K562 (cell line): ENCODE measurements around the gene KCNIP2. TPM values are rescaled to one million over a fixed set of nuclear protein-coding genes. Genes with fewer than 3 reads are reported as not detected.

Experiments
- ATAC-seq: fragments of 200-7000 bp; cut with Tn5 transposase; 3 replicates; pipeline ENCODE4 v1.9.1; 2020; ENCODE audit warnings: moderate library complexity
- BruUV-seq: library from RNA; stranded (reverse); fragments of 400-500 nt; replicated peaks from 2 replicates; lab custom pipeline; 2021; lab: Mats Ljungman, UMichigan
- CTCF ChIA-PET: fragments of 300-600 bp; formaldehyde crosslinking; extraction: SDS; loops from one replicate; lab custom pipeline; 2021; ENCODE audit warnings: low intra/inter-chr PET ratio; lab: Yijun Ruan, JAX
- POLR2A ChIA-PET: fragments of 300-600, 350-650 bp; sonication (Branson Sonifier 250); formaldehyde crosslinking; extraction: SDS; loops from one replicate; lab custom pipeline; 2021; ENCODE audit warnings: antibody characterized with exemption, inconsistent platforms; lab: Yijun Ruan, JAX
- DNase-seq, 4 experiments: peaks; one replicate each; pipeline versions ENCODE4 v3.0.0 to v3.0.0-alpha.2; 2011 to 2018; ENCODE audit warnings: low spot score in 3 of 4, mixed read lengths in 3 of 4; ENCODE audit errors: extremely low read depth in 1 of 4
- FAIRE-seq: peaks from 2 replicates; lab custom pipeline; 2011; peaks lifted over from hg19 to GRCh38; lab: Jason Lieb, UNC
- H2AFZ ChIP-seq: 2 replicates; pipeline ENCODE4 v1.6.0; 2011; ENCODE audit warnings: low read depth, low read length, control low read depth, inconsistent platforms
- H3K27ac ChIP-seq: fragments of 200-600 bp; 3 replicates; pipeline ENCODE4 v1.8.0; 2011; ENCODE audit warnings: low read depth, mild to moderate bottlenecking, control low read depth, inconsistent platforms, low read length, moderate library complexity, mixed read lengths; ENCODE audit errors: extremely low read depth
- H3K27me3 ChIP-seq, 2 experiments: fragments of 300-600 bp in 1 of 2; 2 replicates in 1 of 2; 3 replicates in 1 of 2; pipeline versions ENCODE4 v1.6.0 to v1.8.0; 2011; ENCODE audit warnings: inconsistent platforms in 2 of 2, low read length in 2 of 2, mild to moderate bottlenecking in 1 of 2, mixed read lengths in 1 of 2, moderate library complexity in 1 of 2; ENCODE audit not compliant: control insufficient read depth in 2 of 2, insufficient read depth in 2 of 2
- H3K36me3 ChIP-seq: fragments of 300-600 bp; 3 replicates; pipeline ENCODE4 v1.8.0; 2011; ENCODE audit warnings: mild to moderate bottlenecking, low read length, inconsistent platforms; ENCODE audit not compliant: control insufficient read depth, insufficient read depth
- H3K4me1 ChIP-seq, 2 experiments: fragments of 200-600 bp in 1 of 2; replicated peaks in 1 of 2; 2 replicates in 1 of 2; 3 replicates in 1 of 2; pipeline versions ENCODE4 v1.5.1 to v1.8.0; 2011; ENCODE audit warnings: inconsistent platforms in 2 of 2, low read length in 2 of 2, mild to moderate bottlenecking in 1 of 2, mixed read lengths in 1 of 2, moderate library complexity in 1 of 2; ENCODE audit not compliant: control insufficient read depth in 2 of 2, insufficient read depth in 2 of 2
- H3K4me2 ChIP-seq: 2 replicates; pipeline ENCODE4 v1.6.1; 2011; ENCODE audit warnings: low read length, control low read depth, inconsistent platforms, mixed read lengths; ENCODE audit not compliant: insufficient read depth
- H3K4me3 ChIP-seq: fragments of 200-600 bp; sonication (generic), shearing (Covaris generic); 2 replicates; pipeline ENCODE4 v1.5.1; 2016; ENCODE audit warnings: control low read depth, inconsistent platforms
- H3K79me2 ChIP-seq: fragments of 200-600 bp; 3 replicates; pipeline ENCODE4 v1.8.0; 2011; ENCODE audit warnings: low read length, inconsistent platforms; ENCODE audit not compliant: control insufficient read depth, insufficient read depth
- H3K9ac ChIP-seq, 2 experiments: 2 replicates each; pipeline versions ENCODE4 v1.6.0 to v1.6.1; 2011; ENCODE audit warnings: low read depth in 2 of 2, low read length in 2 of 2, control low read depth in 1 of 2, inconsistent platforms in 1 of 2, mild to moderate bottlenecking in 1 of 2, mixed read lengths in 1 of 2; ENCODE audit not compliant: insufficient read depth in 1 of 2
- H3K9me1 ChIP-seq: one replicate; pipeline ENCODE4 v1.6.0; 2011; ENCODE audit warnings: inconsistent platforms, mild to moderate bottlenecking, low read length, moderate library complexity; ENCODE audit not compliant: control insufficient read depth, insufficient read depth
- H3K9me3 ChIP-seq: replicated peaks from 2 replicates; pipeline ENCODE4 v1.5.1; 2011; ENCODE audit warnings: low read depth, low read length, inconsistent platforms; ENCODE audit not compliant: control insufficient read depth, insufficient read depth
- H4K20me1 ChIP-seq: replicated peaks from 2 replicates; pipeline ENCODE4 v1.6.1; 2011; ENCODE audit warnings: low read length, inconsistent platforms, mixed read lengths; ENCODE audit not compliant: control insufficient read depth, insufficient read depth
- ATF7 ChIP-seq: fragments of 450-650 bp; IDR thresholded peaks from 2 replicates; pipeline ENCODE4 v1.7.1; 2014; ENCODE audit warnings: mild to moderate bottlenecking, moderate library complexity
- EHMT2 ChIP-seq: fragments of 450-650 bp; IDR thresholded peaks from 2 replicates; pipeline ENCODE4 v1.6.1; 2018; ENCODE audit warnings: antibody characterized with exemption
- MTA3 ChIP-seq: fragments of 450-650 bp; formaldehyde crosslinking; IDR thresholded peaks from 2 replicates; pipeline ENCODE4 v1.6.1; 2017; ENCODE audit warnings: mild to moderate bottlenecking, borderline replicate concordance
- SIX5 ChIP-seq, 2 experiments: IDR thresholded peaks; 2 replicates each; pipeline ENCODE4 v1.6.1; 2011; ENCODE audit warnings: low read length in 2 of 2, borderline replicate concordance in 1 of 2, low read depth in 1 of 2, mild to moderate bottlenecking in 1 of 2, moderate library complexity in 1 of 2; ENCODE audit not compliant: insufficient read depth in 1 of 2
- TAF1 ChIP-seq: IDR thresholded peaks from 2 replicates; pipeline ENCODE4 v1.6.1; 2011; ENCODE audit warnings: mild to moderate bottlenecking, low read length, moderate library complexity; ENCODE audit not compliant: insufficient read depth, control insufficient read depth, severe bottlenecking; ENCODE audit errors: extremely low read depth
- TARDBP ChIP-seq: fragments of 450-650 bp; IDR thresholded peaks from 2 replicates; pipeline ENCODE4 v1.6.1; 2016
- ZFP30 ChIP-seq: fragments of 250-450 bp; sonication (Bioruptor Pico); IDR thresholded peaks from 2 replicates; pipeline ENCODE4 v1.8.0; 2022; ENCODE audit warnings: moderate library complexity, mild to moderate bottlenecking, inconsistent platforms, borderline replicate concordance
- WGBS: fragments of 100-300 bp; shearing (Covaris generic); methylation state at CpG from one replicate; pipeline ENCODE4 v1.1.6; 2016; ENCODE audit warnings: low coverage, mixed read lengths; ENCODE audit not compliant: insufficient coverage; ENCODE audit errors: missing lambda C conversion rate; 5-methylcytosine and 5-hydroxymethylcytosine counted together
- in situ Hi-C: fragments of 300-500 bp; cut with MboI; formaldehyde crosslinking; loops from 4 replicates; pipeline ENCODE4 v1.15.0; 2018; ENCODE audit warnings: inconsistent platforms, mixed read lengths
- intact Hi-C: fragments of 100-400 bp; cut with micrococcal nuclease; formaldehyde crosslinking; loops from 2 replicates; pipeline ENCODE4 v1.14.2; 2022
- polyA plus RNA-seq, 8 experiments: library from polyadenylated mRNA; depleted of rRNA in 4 of 8; stranded (reverse) in 5 of 8; unstranded in 3 of 8; fragments of >200 nt; fragmentation: Nextera tagmentation in 2 of 8; fragmentation: Illumina TruSeq in 1 of 8; extraction: Ambion mirVana in 2 of 8; extraction: Trizol in 1 of 8; gene quantifications; 2 replicates each; pipeline versions ENCODE4 v1.2.1 to v1.2.3, GENCODE V29; 2011 to 2014; ENCODE audit warnings: inconsistent platforms in 1 of 8, missing spikeins in 1 of 8
- total RNA-seq, 7 experiments: library from RNA; depleted of rRNA in 6 of 7; stranded (reverse); fragments of >200 nt in 6 of 7; fragmentation: Illumina TruSeq in 2 of 7; extraction: Trizol in 2 of 7; gene quantifications; 2 replicates each; pipeline versions ENCODE4 v1.2.1 to v1.2.3, GENCODE V29; 2011 to 2021; ENCODE audit warnings: low replicate concordance in 1 of 7
- TF ChIP-seq, protein P1 (sequence below), 2 experiments: fragments of 450-650 bp; formaldehyde crosslinking in 1 of 2; IDR thresholded peaks; 2 replicates each; pipeline versions ENCODE4 v1.4.0 to v1.6.1; 2014 to 2020; ENCODE audit warnings: mild to moderate bottlenecking in 2 of 2, borderline replicate concordance in 1 of 2, low read depth in 1 of 2
- TF ChIP-seq, protein P2 (sequence below), 2 experiments: IDR thresholded peaks; 2 replicates each; pipeline ENCODE4 v1.6.1; 2012; ENCODE audit warnings: improper control_type of control experiment in 2 of 2, low read depth in 2 of 2, low read length in 2 of 2, borderline replicate concordance in 1 of 2

KCNIP2 gene
- total and polyA plus RNA-seq, 9 of the 15 experiments (the other 6 are each of a cell fraction or from before 2014, with no cell fraction given): 2.5 to 7.6 (median 4.1) TPM

DNA sequence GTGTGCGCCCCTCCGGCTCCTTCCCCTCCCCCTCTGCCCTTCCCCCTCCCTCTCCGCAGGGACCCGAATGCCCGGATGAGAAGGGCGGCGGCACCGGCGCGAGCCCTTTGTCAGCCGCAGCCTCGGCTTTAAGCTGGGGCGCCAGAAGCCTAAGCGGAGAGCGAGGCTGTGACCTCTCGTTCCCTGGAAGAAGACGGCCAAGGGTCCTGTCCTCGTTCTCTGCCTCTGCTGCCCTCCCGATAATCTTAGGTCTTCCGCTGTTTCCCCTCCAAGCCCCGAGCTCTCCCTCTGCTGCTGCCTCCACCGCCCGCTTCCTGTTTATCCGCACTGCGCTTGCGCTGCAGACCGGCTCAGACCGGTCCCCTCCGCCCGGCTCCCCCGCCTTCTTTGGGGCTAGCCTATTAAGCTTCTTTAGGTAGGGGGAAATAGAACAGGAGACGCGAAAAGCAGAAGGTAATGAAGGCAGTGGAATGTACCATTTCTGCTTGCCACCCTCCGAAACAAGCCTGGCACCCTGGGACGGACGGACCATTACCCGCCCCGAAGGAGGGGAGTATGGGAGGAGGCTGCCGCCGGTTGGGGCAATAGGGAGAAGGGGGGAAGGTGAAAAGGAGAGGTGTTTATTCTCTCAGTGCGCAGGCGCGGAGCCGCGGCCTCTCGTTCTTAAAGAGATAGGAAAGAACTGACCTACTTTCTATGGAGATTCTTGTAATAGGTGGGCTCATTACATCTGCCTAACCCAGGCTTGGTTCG is 25.3 kb downstream of the KCNIP2 start, which contains the start of gene OGA:
Gene OGA, minus strand, starts transcription at position 326 of the 753 bp plus-strand sequence. CDS start 422 bp downstream, outside the sequence.
- Histone ChIP-seq H3K9me1 (no peaks in the 10 kb centered on the region), H3K79me2 (peaks cover 75% of the 10 kb centered on the region), H3K9me3 (no peaks in the 10 kb centered on the region), H3K4me1 (peaks cover 12 to 16% of the 10 kb centered on the region in 2 experiments; a peak in 4 of 5 replicates), H3K27me3 (no peaks in the 10 kb centered on the region), H4K20me1 (peaks cover 35% of the 10 kb centered on the region), H3K4me2 (peak within 1 kb of the TSS; percentile 98), H3K9ac (peak within 1 kb of the TSS; percentile 96 to 100), H3K4me3 (peak within 1 kb of the TSS; percentile 98), H3K27ac (peak within 1 kb of the TSS; percentile 99), H3K36me3 (peaks cover 16% of the 10 kb centered on the region; the same call in 1 of the 3 replicates), H2AFZ (peak within 1 kb of the TSS; percentile 88)
- FAIRE-seq (peak; percentile 91), DNase-seq (peak; percentile 85 to 96 (median 89)), ATAC-seq (peak; percentile 86)
- no TSS peak for BruUV-seq
- CTCF ChIA-PET: interaction anchor here (0.6 kb wide), 1 partner anchor 226 kb away, joined by 3 read pairs; no protein-coding TSS in a partner anchor
- under 1% methylated on average over 40 of the region's 47 CpGs for WGBS
- in situ Hi-C loops (no loop called here), intact Hi-C loops (no loop called here)
- POLR2A ChIA-PET: interaction anchor here (0.5 to 3.9 kb wide), 16 partner anchors 8 to 1555 kb away, joined by 3 to 19 read pairs (median 4); partner anchors contain the start of gene POLL
- TF ChIP-seq SIX5 (IDR thresholded peaks at IDR 0.05; ENCODE audit: borderline replicate concordance in 1 of 2, insufficient read depth in 1 of 2, low read depth in 1 of 2, low read length in 2 of 2): peak in 1 of 2 experiments; percentile 42; a peak in 1 of 4 replicates
- peak; percentile 100 for TF ChIP-seq ATF7
- TF ChIP-seq TARDBP: 0 out of 2 replicates have a peak, but pooled peaks have one; percentile 80
- no peak for TF ChIP-seq EHMT2
- TF ChIP-seq, protein P1, sequence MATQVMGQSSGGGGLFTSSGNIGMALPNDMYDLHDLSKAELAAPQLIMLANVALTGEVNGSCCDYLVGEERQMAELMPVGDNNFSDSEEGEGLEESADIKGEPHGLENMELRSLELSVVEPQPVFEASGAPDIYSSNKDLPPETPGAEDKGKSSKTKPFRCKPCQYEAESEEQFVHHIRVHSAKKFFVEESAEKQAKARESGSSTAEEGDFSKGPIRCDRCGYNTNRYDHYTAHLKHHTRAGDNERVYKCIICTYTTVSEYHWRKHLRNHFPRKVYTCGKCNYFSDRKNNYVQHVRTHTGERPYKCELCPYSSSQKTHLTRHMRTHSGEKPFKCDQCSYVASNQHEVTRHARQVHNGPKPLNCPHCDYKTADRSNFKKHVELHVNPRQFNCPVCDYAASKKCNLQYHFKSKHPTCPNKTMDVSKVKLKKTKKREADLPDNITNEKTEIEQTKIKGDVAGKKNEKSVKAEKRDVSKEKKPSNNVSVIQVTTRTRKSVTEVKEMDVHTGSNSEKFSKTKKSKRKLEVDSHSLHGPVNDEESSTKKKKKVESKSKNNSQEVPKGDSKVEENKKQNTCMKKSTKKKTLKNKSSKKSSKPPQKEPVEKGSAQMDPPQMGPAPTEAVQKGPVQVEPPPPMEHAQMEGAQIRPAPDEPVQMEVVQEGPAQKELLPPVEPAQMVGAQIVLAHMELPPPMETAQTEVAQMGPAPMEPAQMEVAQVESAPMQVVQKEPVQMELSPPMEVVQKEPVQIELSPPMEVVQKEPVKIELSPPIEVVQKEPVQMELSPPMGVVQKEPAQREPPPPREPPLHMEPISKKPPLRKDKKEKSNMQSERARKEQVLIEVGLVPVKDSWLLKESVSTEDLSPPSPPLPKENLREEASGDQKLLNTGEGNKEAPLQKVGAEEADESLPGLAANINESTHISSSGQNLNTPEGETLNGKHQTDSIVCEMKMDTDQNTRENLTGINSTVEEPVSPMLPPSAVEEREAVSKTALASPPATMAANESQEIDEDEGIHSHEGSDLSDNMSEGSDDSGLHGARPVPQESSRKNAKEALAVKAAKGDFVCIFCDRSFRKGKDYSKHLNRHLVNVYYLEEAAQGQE (IDR thresholded peaks at IDR 0.05; ENCODE audit: borderline replicate concordance): peak; percentile 100
- TF ChIP-seq, protein P1 (CRISPR knock-in tag; IDR thresholded peaks at IDR 0.05; ENCODE audit: low read depth): 0 out of 2 replicates have a peak, but pooled peaks have one; percentile 23
- TF ChIP-seq TAF1: peak; percentile 100
- peak; percentile 39; the same call in 1 of the 2 replicates for TF ChIP-seq MTA3
- TF ChIP-seq, protein P2, sequence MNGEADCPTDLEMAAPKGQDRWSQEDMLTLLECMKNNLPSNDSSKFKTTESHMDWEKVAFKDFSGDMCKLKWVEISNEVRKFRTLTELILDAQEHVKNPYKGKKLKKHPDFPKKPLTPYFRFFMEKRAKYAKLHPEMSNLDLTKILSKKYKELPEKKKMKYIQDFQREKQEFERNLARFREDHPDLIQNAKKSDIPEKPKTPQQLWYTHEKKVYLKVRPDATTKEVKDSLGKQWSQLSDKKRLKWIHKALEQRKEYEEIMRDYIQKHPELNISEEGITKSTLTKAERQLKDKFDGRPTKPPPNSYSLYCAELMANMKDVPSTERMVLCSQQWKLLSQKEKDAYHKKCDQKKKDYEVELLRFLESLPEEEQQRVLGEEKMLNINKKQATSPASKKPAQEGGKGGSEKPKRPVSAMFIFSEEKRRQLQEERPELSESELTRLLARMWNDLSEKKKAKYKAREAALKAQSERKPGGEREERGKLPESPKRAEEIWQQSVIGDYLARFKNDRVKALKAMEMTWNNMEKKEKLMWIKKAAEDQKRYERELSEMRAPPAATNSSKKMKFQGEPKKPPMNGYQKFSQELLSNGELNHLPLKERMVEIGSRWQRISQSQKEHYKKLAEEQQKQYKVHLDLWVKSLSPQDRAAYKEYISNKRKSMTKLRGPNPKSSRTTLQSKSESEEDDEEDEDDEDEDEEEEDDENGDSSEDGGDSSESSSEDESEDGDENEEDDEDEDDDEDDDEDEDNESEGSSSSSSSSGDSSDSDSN (IDR thresholded peaks at IDR 0.05; ENCODE audit: borderline replicate concordance in 1 of 2, low read depth in 2 of 2, low read length in 2 of 2): 0 out of 4 replicates have a peak, but pooled peaks of 1 of the 2 experiments have one; percentile 23
- no peak for TF ChIP-seq ZFP30 (CRISPR knock-in tag)
